ENCODE data around the gene PI4KB. TPM values are rescaled to one million over a fixed set of nuclear protein-coding genes. Genes with fewer than 3 reads are reported as not detected.

The PI4KB gene
- total RNA-seq, 4 donors from 2014 or later: 15.9 to 155 (median 44.1) TPM

DNA sequence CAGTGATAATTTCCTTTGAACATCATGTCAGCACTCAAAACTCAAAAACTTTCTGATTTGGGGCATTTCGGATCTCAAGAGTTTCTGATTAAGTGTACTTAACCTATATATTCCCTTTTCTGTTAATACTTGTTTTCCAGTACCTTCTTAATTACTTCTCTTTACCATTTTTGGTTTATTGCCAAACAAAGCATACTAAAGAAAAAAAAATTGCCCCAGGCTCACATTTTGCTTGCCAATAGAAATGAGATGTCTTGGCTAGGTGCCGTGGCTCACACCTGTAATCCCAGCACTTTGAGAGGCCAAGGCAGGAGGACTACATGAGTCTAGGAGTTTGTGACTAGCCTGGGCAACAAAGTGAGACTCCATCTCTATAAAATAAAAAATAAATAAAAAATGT lies 67.9 kb downstream of the PI4KB start:
- H3K27ac ChIP-seq: no peak overlapping the region
- intact Hi-C loops (cut with DNase I; ENCODE audit: low total_unique reads): loop anchor here (10.0 kb wide), 1 partner anchor 65 kb away; the partner anchor contains the start of genes PIP5K1A and VPS72
- no peaks in the 10 kb centered on the region for H3K27me3 ChIP-seq
- DNase-seq: no peak
- H3K36me3 ChIP-seq: no peaks in the 10 kb centered on the region
- no peaks in the 10 kb centered on the region for H3K9me3 ChIP-seq
- no peak overlapping the region for H3K4me3 ChIP-seq
- TF ChIP-seq CTCF (IDR thresholded peaks at IDR 0.05) (no peak), POLR2A (IDR thresholded peaks at IDR 0.05) (no peak)
- peaks cover 0 to 3% of the 10 kb centered on the region in 2 donors for H3K4me1 ChIP-seq

DNA sequence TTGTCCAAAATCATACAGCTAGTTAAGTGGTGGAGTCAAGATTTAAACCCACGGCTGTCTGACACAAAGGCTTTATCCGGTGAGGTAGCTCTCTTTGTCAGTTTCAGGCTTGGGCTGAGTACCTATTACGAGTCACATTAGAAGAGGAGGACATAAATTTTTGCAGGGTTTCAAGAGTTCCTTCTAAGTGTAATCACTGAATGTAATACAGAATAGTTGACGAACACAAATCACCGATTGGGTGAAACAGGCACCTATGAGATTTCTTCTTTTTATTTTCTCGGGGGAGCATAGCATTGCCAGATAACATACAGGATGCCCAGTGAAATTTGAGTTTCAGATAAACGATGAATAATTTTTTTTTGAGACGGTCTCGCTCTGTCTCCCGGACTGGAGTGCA lies 71.8 kb downstream of the PI4KB start:
- TF ChIP-seq CTCF (IDR thresholded peaks at IDR 0.05) (no peak), POLR2A (IDR thresholded peaks at IDR 0.05) (no peak)
- DNase-seq: no peak
- Histone ChIP-seq H3K9me3 (no peaks in the 10 kb centered on the region), H3K36me3 (no peaks in the 10 kb centered on the region), H3K4me1 (peaks cover 0 to 3% of the 10 kb centered on the region in 2 donors), H3K4me3 (peak overlapping the region; percentile 80 to 87), H3K27me3 (no peaks in the 10 kb centered on the region), H3K27ac (peak overlapping the region; percentile 86 to 90)
- intact Hi-C loops (cut with DNase I; ENCODE audit: low total_unique reads): loop anchor here (10.0 kb wide), 1 partner anchor 61 kb away; the partner anchor contains the start of genes PIP5K1A and VPS72

GRCh38 chr1:151254217-151255213 lies 72.7 kb downstream of the PI4KB start, which contains the start of gene PSMD4:
Gene PSMD4 (plus strand): TSS chr1:151254734. CDS start chr1:151254783, 49 bp downstream.
- TF ChIP-seq CTCF (IDR thresholded peaks at IDR 0.05): peak in 1 of 4 experiments; percentile 15
- peak; percentile 74 to 79 for TF ChIP-seq POLR2A (IDR thresholded peaks at IDR 0.05)
- intact Hi-C loops (cut with DNase I; ENCODE audit: low total_unique reads): loop anchor here (10.0 kb wide), 1 partner anchor 60 kb away; the partner anchor contains the start of genes PIP5K1A and VPS72
- Histone ChIP-seq H3K4me3 (peak within 1 kb of the TSS; percentile 80 to 87), H3K9me3 (no peaks in the 10 kb centered on the region), H3K4me1 (peaks cover 0 to 3% of the 10 kb centered on the region in 2 donors), H3K36me3 (no peaks in the 10 kb centered on the region), H3K27ac (peak within 1 kb of the TSS; percentile 86 to 90), H3K27me3 (no peaks in the 10 kb centered on the region)
- peak; percentile 95 to 96 for DNase-seq

DNA sequence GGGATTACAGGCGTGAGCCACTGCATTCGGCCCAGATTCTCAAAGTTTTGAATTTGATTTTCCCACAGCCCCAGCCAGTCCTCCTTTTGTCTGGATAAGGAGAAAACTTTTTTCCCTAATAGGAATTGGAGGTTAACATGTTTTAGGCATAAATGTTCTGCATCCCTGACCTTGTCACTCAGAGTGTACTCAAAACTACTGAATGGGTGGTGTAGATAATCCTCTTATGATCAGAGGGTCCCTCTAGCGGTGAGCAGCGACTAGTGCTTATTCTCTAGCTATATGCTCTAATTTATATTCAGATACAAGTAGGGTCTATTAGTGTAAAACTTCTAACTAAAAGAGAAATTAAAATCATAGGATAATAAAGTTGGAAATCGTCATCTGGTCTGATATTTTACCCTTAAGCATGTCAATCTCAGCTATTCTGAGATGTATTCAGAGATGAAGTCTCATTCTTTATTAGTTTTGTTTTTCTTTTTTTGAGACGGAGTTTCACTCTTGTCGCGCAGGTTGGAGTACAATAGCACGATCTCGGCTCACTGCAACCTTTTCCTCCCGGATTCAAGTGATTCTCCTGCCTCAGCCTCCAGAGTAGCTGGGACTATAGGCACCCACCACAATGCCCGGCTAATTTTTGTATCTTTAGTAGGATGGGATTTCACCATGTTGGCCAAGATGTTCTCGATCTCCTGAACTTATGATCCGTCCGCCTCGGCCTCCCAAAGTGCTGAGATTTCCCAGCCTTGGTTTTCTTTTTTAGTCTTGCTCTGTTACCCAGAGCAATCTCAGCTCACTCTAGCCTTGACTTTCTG lies 75.4 kb downstream of the PI4KB start:
- no peak for TF ChIP-seq POLR2A (IDR thresholded peaks at IDR 0.05)
- peak; percentile 69 to 85 (median 76) for TF ChIP-seq CTCF (IDR thresholded peaks at IDR 0.05)
- no peaks in the 10 kb centered on the region for H3K27me3 ChIP-seq
- H3K9me3 ChIP-seq: no peaks in the 10 kb centered on the region
- peak; percentile 32 to 69 for DNase-seq
- no peak overlapping the region for H3K27ac ChIP-seq
- intact Hi-C loops (cut with DNase I; ENCODE audit: low total_unique reads): loop anchor here (10.0 kb wide), 1 partner anchor 57 kb away; the partner anchor contains the start of genes PIP5K1A and VPS72
- no peak overlapping the region for H3K4me3 ChIP-seq
- no peaks in the 10 kb centered on the region for H3K36me3 ChIP-seq
- peaks cover 0 to 3% of the 10 kb centered on the region in 2 donors for H3K4me1 ChIP-seq
